ENCODE data around the gene GTF2E1. TPM values are rescaled to one million over a fixed set of nuclear protein-coding genes. Genes with fewer than 3 reads are reported as not detected.
"Not testable (repeated sequence)": the region's sequence is repeated elsewhere in the genome, so short reads cannot be mapped to it uniquely, and the experiment has no call there.

The GTF2E1 gene
- total RNA-seq, 1 experiment from 2014 or later = 13.1 TPM

GRCh38 chr3:120775411-120775810 is 32.9 kb downstream of the GTF2E1 start:
- Histone ChIP-seq H3K4me3 (no peak overlapping the region), H3K27me3 (no peaks in the 10 kb centered on the region), H3K9me3 (no peaks in the 10 kb centered on the region), H3K36me3 (peaks cover 32% of the 10 kb centered on the region)
- no peak for DNase-seq

- Histone ChIP-seq H3K4me3 (no peak overlapping the region), H3K9me3 (no peaks in the 10 kb centered on the region), H3K27me3 (no peaks in the 10 kb centered on the region), H3K36me3 (peaks cover 23% of the 10 kb centered on the region)
- no peak for DNase-seq
These were observed 36.2 kb downstream of the GTF2E1 start for GRCh38 chr3:120778776-120779175.

GRCh38 chr3:120780977-120781376 is 38.4 kb downstream of the GTF2E1 start:
- H3K27me3 ChIP-seq = no peaks in the 10 kb centered on the region
- H3K9me3 ChIP-seq = no peaks in the 10 kb centered on the region
- H3K4me3 ChIP-seq = no peak overlapping the region

GRCh38 chr3:120785832-120786231 is 43.3 kb downstream of the GTF2E1 start:
- peak overlapping the region; percentile 2; the same call in 1 of the 2 replicates for H3K4me3 ChIP-seq
- not testable (repeated sequence) for H3K27me3 ChIP-seq, H3K9me3 ChIP-seq, H3K36me3 ChIP-seq
- peak; percentile 20 for DNase-seq

More at GRCh38 chr3:120780977-120781376, 38.4 kb downstream of the GTF2E1 start:
- DNase-seq = peak; percentile 98
- H3K36me3 ChIP-seq = peaks cover 19% of the 10 kb centered on the region

- H3K27me3 ChIP-seq = no peaks in the 10 kb centered on the region
- H3K9me3 ChIP-seq = no peaks in the 10 kb centered on the region
- H3K36me3 ChIP-seq = no peaks in the 10 kb centered on the region
- H3K4me3 ChIP-seq = no peak overlapping the region
- no peak for DNase-seq
These were observed 48.5 kb downstream of the GTF2E1 start for GRCh38 chr3:120791010-120791409.

GRCh38 chr3:120791913-120792312 is 49.4 kb downstream of the GTF2E1 start:
- DNase-seq = no peak
- Histone ChIP-seq H3K9me3 (no peaks in the 10 kb centered on the region), H3K36me3 (no peaks in the 10 kb centered on the region), H3K27me3 (no peaks in the 10 kb centered on the region), H3K4me3 (no peak overlapping the region)

- no peak overlapping the region for H3K4me3 ChIP-seq
- H3K9me3 ChIP-seq = no peaks in the 10 kb centered on the region
- no peaks in the 10 kb centered on the region for H3K27me3 ChIP-seq
- no peak for DNase-seq
- H3K36me3 ChIP-seq = no peaks in the 10 kb centered on the region
These were observed 51.1 kb downstream of the GTF2E1 start for GRCh38 chr3:120793601-120794000.

- peak; percentile 63 for DNase-seq
- H3K9me3 ChIP-seq = no peaks in the 10 kb centered on the region
- no peaks in the 10 kb centered on the region for H3K36me3 ChIP-seq
- H3K4me3 ChIP-seq = no peak overlapping the region
- no peaks in the 10 kb centered on the region for H3K27me3 ChIP-seq
These were observed 52.6 kb downstream of the GTF2E1 start for GRCh38 chr3:120795017-120795648.

GRCh38 chr3:120795959-120796358 is 53.4 kb downstream of the GTF2E1 start:
- Histone ChIP-seq H3K9me3 (no peaks in the 10 kb centered on the region), H3K27me3 (no peaks in the 10 kb centered on the region), H3K4me3 (no peak overlapping the region), H3K36me3 (no peaks in the 10 kb centered on the region)
- no peak for DNase-seq

GRCh38 chr3:120796976-120797375 is 54.4 kb downstream of the GTF2E1 start:
- Histone ChIP-seq H3K36me3 (no peaks in the 10 kb centered on the region), H3K27me3 (no peaks in the 10 kb centered on the region), H3K4me3 (no peak overlapping the region), H3K9me3 (no peaks in the 10 kb centered on the region)
- DNase-seq = no peak

GRCh38 chr3:120797857-120798256 is 55.3 kb downstream of the GTF2E1 start:
- Histone ChIP-seq H3K4me3 (no peak overlapping the region), H3K9me3 (no peaks in the 10 kb centered on the region), H3K27me3 (no peaks in the 10 kb centered on the region), H3K36me3 (no peaks in the 10 kb centered on the region)
- DNase-seq = no peak

GRCh38 chr3:120798346-120798745 is 55.8 kb downstream of the GTF2E1 start:
- no peak overlapping the region for H3K4me3 ChIP-seq
- H3K36me3 ChIP-seq = no peaks in the 10 kb centered on the region
- H3K27me3 ChIP-seq = no peaks in the 10 kb centered on the region
- DNase-seq = no peak
- no peaks in the 10 kb centered on the region for H3K9me3 ChIP-seq

GRCh38 chr3:120800625-120801024 is 58.1 kb downstream of the GTF2E1 start:
- Histone ChIP-seq H3K36me3 (no peaks in the 10 kb centered on the region), H3K4me3 (no peak overlapping the region)
- DNase-seq = no peak

GRCh38 chr3:120801484-120801883 is 58.9 kb downstream of the GTF2E1 start:
- H3K36me3 ChIP-seq = no peaks in the 10 kb centered on the region
- H3K9me3 ChIP-seq = no peaks in the 10 kb centered on the region; the same call in 1 of the 2 replicates
- no peak for DNase-seq
- no peak overlapping the region for H3K4me3 ChIP-seq
- H3K27me3 ChIP-seq = no peaks in the 10 kb centered on the region

More at GRCh38 chr3:120800625-120801024, 58.1 kb downstream of the GTF2E1 start:
- H3K9me3 ChIP-seq = no peaks in the 10 kb centered on the region; the same call in 1 of the 2 replicates
- H3K27me3 ChIP-seq = no peaks in the 10 kb centered on the region

GRCh38 chr3:120802916-120803315 is 60.4 kb downstream of the GTF2E1 start:
- H3K9me3 ChIP-seq = no peaks in the 10 kb centered on the region; the same call in 1 of the 2 replicates
- no peak overlapping the region for H3K4me3 ChIP-seq
- no peaks in the 10 kb centered on the region for H3K36me3 ChIP-seq
- no peaks in the 10 kb centered on the region for H3K27me3 ChIP-seq
- DNase-seq = peak; percentile 68

- Histone ChIP-seq H3K4me3 (no peak overlapping the region), H3K9me3 (no peaks in the 10 kb centered on the region; the same call in 1 of the 2 replicates)
These were observed 74.2 kb downstream of the GTF2E1 start for GRCh38 chr3:120816728-120817127.

GRCh38 chr3:120820748-120821147 is 78.2 kb downstream of the GTF2E1 start:
- Histone ChIP-seq H3K4me3 (no peak overlapping the region), H3K9me3 (no peaks in the 10 kb centered on the region), H3K36me3 (no peaks in the 10 kb centered on the region), H3K27me3 (peaks cover 8% of the 10 kb centered on the region; the same call in 1 of the 2 replicates)
- DNase-seq = no peak

More at GRCh38 chr3:120816728-120817127, 74.2 kb downstream of the GTF2E1 start:
- no peak for DNase-seq
- Histone ChIP-seq H3K27me3 (peaks cover 15% of the 10 kb centered on the region), H3K36me3 (no peaks in the 10 kb centered on the region)

GRCh38 chr3:120821426-120821825 is 78.9 kb downstream of the GTF2E1 start:
- Histone ChIP-seq H3K27me3 (peaks cover 8% of the 10 kb centered on the region; the same call in 1 of the 2 replicates), H3K9me3 (no peaks in the 10 kb centered on the region), H3K4me3 (no peak overlapping the region), H3K36me3 (no peaks in the 10 kb centered on the region)
- no peak for DNase-seq

Data from MG63 (cell line).